GM12873 (cell line): ENCODE data around the gene CPT1B.

ENCODE experiments used
- TF ChIP-seq, protein P1 (sequence below): IDR thresholded peaks from 2 replicates; pipeline ENCODE4 v1.5.1; 2012; ENCODE audit warnings: low read depth, mild to moderate bottlenecking, moderate library complexity, low read length, control low read depth; ENCODE audit not compliant: insufficient read depth; ENCODE audit errors: missing control alignments

CPT1B gene

DNA sequence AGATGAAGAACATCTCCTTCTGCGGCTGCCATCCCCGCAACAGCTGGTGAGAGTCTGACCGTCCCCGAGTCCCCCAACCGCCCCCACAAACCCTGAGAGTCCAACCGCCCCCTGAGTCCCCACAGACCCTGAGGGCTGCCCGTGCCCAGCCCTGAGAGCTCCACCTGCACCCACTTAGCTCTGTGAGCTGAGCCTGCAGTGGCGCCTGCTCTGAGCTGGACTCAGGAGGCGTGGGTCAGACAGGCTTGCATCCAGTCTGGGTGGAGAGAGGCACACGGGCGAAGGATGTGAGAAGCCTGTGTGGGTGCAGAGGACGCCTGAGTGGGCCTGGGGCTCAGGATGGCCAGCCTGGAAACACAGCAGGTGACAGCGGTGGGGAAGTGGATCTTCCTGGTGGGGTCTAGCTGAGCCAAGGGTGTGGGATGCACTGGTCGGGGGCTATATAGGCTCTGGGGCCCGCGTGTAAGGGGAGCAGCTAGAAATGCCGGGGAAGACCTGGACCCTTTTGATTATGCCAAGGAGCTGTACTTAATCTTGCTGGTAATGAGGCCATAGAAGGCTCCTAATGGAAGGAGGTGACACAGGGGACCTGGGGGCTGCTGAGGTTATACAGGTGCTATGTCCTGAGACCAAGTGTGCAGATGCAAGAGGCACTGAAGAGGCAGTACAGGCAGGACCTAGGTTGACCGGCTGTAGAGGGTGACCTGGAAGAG lies 28.9 kb upstream of the CPT1B start:
- TF ChIP-seq, protein P1, sequence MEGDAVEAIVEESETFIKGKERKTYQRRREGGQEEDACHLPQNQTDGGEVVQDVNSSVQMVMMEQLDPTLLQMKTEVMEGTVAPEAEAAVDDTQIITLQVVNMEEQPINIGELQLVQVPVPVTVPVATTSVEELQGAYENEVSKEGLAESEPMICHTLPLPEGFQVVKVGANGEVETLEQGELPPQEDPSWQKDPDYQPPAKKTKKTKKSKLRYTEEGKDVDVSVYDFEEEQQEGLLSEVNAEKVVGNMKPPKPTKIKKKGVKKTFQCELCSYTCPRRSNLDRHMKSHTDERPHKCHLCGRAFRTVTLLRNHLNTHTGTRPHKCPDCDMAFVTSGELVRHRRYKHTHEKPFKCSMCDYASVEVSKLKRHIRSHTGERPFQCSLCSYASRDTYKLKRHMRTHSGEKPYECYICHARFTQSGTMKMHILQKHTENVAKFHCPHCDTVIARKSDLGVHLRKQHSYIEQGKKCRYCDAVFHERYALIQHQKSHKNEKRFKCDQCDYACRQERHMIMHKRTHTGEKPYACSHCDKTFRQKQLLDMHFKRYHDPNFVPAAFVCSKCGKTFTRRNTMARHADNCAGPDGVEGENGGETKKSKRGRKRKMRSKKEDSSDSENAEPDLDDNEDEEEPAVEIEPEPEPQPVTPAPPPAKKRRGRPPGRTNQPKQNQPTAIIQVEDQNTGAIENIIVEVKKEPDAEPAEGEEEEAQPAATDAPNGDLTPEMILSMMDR, result no peak

DNA sequence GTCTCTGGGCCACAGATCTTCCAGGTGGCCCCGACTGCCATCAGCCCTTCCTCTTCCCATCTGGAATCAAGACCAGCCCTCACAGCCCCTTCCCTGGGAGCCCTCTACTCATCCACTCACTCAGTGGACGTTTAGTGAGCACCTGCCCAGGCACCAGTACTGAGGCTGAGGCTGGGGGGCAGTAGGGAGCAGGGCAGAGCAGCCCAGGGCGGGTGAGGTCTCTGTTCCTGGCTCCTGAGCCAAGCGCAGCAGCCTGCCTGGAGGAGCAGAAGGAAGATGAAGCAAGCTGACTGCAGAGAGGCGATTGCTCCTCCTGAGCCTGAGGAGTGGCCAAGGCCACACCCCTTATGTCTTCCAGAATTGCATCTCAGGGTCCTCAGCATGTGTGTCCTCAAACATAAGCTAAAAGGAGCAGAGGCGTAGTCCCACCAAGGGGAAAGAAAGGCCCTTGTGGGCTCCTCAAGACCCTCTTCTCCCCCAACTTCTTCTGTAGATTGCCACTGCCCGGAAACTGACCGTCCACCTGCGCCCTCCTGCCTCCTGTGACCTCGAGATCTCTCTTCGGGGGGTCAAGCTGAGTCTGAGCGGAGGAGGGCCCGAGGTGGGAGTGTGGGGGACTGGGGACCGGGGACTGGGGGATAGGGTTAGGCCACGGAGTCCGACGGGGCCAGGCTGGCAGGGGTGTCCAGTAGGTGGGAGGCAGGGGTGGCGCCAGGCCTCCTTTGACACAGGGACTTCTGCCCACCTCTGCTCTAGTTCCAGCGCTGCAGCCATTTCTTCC lies 28.1 kb upstream of the CPT1B start:
- TF ChIP-seq, protein P1, result peak; percentile 35

DNA sequence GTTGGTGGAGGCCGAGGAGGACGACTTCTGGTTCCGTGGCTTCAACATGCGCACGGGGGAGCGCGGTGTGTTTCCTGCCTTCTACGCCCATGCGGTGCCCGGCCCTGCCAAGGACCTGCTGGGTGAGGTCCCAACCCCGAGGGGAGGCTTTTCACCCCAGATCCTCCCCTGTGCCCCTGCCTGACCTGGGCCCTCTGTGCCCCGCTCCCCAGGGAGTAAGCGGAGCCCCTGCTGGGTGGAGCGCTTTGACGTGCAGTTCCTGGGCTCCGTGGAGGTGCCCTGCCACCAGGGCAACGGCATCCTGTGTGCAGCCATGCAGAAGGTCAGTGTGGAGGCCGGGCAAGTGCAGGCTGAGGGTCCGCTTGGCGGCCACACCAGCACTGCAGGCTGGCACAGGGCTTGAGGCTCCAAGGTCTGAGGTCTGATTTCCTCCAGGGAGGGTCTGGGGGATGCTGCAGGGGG lies 27.4 kb upstream of the CPT1B start:
- TF ChIP-seq, protein P1, result no peak

DNA sequence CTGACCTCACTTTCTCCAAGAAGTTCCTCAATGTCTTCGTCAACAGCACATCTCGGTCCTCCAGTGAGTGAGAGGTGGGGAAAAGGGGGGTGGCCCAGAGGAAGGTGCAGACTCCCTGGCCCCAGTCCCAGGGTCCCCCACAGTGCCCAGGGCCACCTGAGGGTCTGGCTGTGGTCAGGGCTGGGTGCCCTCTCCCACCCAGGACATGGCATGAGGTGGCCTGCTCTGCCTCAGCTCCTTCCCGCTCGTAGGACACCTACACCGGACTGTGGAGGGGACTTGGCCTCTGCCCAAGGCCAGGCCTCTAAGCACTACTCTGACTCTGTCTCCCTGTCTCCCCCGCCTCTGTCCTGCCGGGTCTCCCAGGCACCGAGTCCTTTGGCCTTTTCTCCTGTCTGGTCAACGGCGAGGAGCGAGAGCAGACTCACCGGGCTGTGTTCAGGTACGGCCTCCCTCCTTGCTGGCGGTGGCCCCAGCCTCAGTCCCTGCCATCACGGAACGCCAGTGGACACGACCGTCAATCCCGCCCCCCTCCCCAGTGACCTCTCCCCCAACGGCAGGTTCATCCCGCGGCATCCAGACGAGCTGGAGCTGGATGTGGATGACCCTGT lies 26.9 kb upstream of the CPT1B start:
- TF ChIP-seq, protein P1, result no peak

DNA sequence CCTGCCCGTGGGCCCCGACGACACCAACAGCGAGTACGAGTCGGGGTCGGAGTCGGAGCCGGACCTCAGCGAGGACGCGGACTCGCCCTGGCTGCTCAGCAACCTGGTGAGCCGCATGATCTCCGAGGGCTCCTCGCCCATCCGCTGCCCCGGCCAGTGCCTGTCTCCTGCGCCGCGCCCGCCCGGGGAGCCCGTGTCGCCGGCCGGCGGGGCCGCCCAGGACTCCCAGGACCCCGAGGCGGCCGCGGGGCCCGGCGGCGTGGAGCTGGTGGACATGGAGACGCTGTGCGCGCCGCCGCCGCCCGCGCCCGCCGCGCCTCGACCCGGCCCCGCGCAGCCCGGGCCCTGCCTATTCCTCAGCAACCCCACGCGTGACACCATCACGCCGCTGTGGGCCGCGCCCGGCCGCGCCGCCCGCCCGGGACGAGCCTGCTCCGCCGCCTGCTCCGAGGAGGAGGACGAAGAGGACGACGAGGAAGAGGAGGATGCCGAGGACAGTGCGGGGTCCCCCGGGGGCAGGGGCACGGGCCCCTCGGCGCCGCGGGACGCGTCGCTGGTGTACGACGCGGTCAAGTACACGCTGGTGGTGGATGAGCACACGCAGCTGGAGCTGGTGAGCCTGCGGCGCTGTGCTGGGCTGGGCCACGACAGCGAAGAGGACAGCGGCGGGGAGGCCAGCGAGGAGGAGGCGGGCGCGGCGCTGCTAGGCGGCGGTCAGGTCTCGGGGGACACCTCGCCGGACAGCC lies 26.2 kb upstream of the CPT1B start:
- TF ChIP-seq, protein P1, result no peak

DNA sequence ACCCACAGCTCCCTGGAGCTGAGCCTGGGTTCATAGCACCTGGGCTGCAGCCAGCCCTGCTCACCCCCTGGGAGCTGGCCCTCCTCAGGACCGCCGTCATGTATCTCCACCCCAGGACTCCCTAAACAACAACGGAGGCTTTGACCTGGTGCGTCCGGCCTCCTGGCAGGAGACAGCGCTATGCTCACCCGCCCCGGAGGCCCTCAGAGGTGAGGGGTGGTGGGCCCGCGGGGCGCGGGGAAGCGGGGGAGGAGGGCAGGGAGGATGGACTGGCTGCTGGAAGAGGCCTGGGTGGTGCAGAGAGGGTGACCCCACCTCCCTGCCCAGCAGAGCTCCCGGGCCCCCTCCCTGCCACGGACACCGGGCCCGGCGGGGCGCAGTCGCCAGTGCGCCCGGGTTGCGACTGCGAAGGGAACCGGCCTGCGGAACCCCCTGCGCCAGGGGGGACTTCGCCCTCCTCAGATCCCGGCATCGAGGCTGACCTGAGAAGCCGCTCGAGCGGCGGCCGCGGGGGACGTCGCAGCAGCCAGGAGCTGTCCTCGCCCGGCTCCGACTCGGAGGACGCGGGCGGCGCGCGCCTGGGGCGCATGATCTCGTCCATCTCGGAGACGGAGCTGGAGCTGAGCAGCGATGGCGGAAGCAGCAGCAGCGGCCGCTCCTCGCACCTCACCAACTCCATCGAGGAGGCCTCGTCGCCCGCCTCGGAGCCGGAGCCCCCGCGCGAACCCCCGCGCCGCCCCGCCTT lies 25.5 kb upstream of the CPT1B start:
- TF ChIP-seq, protein P1, result no peak

DNA sequence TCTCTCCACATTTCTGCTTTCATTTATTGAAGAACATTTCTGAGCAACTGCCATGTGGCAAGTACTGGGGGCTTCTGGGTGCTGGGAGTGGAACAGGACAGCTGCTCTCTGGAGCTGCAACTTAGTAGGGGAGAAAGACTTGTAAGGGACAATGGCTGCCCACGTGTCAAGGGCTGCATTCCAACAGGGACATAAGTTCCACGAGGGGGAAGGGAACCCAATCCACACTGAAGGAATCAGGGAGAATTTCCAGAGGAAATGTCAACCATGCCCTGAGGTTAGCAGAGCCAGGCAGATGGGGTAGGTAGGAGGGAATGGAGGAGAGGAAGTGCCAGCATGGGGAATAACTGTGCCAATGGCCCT lies 24.1 kb upstream of the CPT1B start:
- TF ChIP-seq, protein P1, result no peak
